Fibroblast of lung (primary cell): ENCODE results near the gene TPBG.

Source experiments
- CTCF ChIP-seq, 2 donors: IDR thresholded peaks in 1 of 2; conservative IDR thresholded peaks in 1 of 2; 1 replicate in 1 of 2; 2 replicates in 1 of 2; pipeline ENCODE4 v1.5.1; 2011 to 2012; ENCODE audit warnings: low read length in 2 of 2, control low read depth in 1 of 2, inconsistent platforms in 1 of 2, low read depth in 1 of 2, mild to moderate bottlenecking in 1 of 2
- EZH2 ChIP-seq: IDR thresholded peaks from 2 replicates; pipeline ENCODE4 v1.5.1; 2012; ENCODE audit warnings: low read length, control low read depth, mild to moderate bottlenecking; ENCODE audit errors: missing control alignments

GRCh38 chr6:82331031-82331773 is 32.4 kb upstream of the TPBG start:
- peak; percentile 32 to 40 for TF ChIP-seq CTCF (conservative IDR thresholded peaks at IDR 0.05 in 1 of 2, IDR thresholded peaks at IDR 0.05 in 1 of 2; ENCODE audit: low read depth in 1 of 2, low read length in 2 of 2)
- no peak for TF ChIP-seq EZH2
